AG08396 (cell line): Measurements from ENCODE around the gene CSNK2A1.
"Not testable (repeated sequence)": the region's sequence is repeated elsewhere in the genome, so short reads cannot be mapped to it uniquely, and the experiment has no call there.

Source experiments
- DNase-seq: peaks from one replicate; pipeline ENCODE4 v3.0.0; 2012; ENCODE audit warnings: low spot score, mixed read lengths

Gene CSNK2A1

DNA sequence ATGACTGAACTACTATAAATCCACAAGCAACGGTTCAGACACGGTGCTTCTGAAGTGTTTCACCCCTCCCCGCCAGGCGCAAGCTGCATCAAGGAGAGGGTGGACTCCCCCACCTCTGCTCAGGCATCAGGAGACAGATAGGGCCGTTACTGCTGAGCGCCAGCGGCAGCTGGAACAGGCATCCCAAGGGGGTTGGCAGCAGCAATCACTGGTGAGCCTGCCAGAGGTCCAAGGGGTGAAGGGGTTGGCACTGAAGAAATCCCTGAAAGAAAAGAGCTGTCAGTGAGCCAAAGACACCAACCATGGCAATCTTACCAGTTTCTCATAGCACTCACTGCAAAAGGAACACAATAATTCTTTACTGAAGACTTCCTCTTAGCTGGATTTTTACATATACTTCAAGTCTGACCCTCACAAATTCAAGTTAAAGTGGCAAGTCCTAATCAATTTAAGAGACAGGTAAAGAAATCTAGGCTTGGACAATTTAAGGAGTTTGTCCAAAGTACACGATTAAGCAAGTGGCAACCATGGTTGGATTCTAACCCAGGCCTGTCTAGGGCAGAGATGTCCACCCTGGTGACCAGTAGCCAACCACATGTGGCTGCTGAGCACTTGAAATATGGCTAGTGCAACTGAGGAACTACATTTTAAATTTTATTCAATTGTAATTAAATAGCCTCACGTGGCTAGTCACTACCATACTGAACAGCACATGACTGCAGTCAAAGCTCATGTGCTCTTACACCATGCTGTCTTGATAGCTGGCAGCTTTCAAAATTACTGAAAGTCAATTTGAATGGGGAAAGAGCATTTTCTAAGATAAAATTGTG is 59.6 kb downstream of the CSNK2A1 start:
- no peak for DNase-seq

DNA sequence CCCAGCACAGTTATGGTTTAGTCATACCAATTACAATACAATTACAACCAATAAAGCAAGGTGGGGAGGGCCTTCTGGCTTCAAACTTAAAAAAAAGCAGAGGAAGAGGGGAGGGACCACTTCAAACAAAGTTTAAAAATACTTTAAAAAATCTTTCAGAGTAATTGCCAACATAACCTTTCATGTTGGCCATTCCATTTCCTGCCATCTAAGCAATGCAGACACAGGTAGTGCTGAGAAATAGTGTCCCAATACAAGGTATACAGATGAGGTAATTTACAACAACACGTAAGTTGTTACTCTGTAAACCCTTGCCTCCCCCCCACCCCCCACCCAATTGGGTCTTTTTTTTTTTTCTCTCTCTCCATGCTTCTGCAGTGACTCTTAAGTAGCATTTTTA is 62.4 kb downstream of the CSNK2A1 start:
- DNase-seq = no peak

DNA sequence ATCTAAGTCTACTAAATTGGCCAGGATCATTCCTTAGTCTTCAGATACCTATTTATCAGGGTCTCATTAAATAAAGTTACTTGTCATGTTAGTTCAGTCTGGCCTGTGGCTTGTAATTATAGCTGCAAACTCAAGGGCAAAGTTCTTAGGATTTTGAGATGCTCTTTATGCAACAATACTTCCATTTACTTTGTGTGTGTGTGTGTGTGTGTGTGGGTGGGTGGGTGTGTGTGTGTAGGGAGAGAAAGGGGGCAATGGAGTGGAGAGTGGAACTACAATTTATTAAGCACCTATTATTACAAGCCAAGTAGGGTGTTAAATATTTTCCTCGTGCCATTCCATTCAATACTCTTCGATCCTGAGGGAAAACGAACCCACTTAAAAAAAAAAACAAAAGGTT is 63.5 kb downstream of the CSNK2A1 start:
- no peak for DNase-seq

DNA sequence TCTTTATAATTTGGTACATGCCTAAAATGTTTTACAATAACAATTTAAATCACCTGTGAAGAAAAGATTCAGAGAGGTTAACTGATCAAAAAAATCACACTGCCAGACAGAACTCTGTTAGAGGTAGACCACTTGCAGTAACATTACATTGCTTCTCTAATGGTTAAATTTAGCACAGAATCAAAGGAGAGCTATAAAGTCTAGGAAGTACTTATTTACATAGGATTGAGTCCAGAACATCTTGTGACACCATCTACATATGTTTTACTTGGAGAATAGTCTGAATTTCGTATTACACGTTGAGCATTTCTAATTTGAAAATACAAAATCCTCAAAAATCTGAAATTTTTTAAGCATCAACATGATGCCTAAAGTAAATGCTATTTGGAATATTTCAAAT is 64.1 kb downstream of the CSNK2A1 start:
- DNase-seq = no peak

DNA sequence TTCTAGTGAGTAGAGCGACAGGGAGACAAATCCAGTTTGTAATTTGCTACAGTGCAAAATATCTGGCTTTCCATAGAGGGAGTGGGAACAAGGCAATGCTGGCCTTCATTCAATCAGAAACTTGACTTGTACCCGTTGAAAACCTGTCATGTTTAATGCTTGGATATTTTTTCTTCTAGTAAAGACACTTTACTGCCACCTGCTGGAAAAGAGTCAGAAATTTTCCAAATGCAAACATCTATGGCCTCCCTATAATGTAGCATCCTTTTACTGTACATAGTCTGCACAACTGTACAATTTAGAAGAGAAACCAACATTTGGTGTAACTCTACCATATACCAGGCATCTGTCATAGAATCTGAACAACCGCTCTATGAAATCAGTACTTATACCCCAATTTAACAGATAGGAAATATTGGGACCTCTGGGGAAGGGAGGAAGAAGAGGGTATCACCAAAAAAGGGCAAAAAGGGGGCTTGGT is 64.6 kb downstream of the CSNK2A1 start:
- peak; percentile 39 for DNase-seq

DNA sequence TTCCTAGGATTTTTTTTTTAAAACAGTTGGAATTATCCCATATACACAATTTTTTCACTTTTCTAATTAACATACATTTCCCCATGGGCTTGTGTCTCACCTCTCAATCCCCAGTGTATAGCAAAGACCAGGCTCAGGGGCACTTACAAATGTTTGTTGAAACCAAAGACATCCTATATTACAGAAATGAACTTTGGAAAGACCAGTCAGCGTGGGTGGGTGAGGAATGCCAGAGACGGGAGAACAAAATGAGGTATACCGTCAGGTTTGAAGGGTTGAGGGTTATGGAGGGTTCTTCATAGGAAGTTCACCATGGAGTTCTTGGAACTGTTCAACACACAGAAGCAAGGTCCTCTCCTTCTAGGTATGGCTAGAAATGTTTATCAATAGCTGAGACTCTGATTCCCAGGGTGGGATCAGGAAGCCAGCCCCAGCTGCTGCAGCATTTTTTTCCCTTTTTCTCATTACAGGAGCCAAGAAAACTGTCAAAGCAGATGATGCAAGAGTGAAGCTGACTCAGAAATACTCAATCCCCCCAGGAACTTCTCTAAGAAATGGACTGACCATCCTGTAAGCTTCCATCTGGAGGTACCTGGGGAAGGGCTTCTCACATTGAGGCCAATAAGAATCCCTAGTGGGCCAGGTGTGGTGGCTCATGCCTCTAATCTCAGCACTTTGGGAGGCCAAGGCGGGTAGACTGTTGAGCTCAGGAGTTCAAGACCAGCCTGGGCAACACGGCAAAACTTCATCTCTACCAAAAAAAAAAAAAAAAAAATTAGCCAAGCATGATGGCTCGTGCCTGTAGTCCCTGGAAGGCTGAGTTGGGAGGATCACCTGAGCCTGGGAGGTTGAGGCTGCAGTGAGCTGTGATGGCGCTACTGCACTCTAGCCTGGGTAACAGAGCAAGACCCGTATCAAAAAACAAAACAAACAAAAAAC is 65.3 kb downstream of the CSNK2A1 start:
- DNase-seq = no peak

DNA sequence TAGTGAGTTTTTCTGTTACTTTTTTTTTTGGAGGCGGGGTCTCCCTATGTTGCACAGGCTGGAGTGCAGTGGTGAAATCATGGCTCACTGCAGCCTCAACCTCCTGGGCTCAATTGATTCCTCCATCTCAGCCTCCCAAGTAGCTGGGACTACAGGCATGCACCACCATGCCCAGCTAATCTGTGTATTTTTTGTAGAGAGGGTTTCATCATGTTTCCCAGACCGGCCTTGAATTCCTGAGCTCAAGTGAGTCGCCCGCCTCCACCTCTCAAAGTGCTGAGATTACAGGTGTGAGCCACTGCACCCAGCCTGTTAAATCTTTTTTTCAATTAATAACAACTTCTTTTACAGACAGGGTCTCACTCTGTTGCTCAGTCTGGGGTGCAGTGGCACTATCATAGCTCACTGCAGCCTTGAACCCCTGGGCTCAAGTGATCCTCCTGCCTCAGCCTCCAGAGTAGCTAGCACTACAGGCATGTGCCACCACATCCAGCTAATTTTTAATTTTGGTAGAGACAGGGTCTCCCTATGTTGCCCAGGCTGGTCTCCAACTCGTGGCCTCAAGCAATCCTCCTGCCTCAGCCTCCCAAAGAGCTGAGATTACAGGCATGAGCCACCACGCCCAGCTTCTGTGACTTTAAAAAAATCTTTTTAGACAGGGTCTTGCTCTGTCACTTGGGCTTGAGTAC is 66.9 kb downstream of the CSNK2A1 start:
- not testable (repeated sequence) for DNase-seq

DNA sequence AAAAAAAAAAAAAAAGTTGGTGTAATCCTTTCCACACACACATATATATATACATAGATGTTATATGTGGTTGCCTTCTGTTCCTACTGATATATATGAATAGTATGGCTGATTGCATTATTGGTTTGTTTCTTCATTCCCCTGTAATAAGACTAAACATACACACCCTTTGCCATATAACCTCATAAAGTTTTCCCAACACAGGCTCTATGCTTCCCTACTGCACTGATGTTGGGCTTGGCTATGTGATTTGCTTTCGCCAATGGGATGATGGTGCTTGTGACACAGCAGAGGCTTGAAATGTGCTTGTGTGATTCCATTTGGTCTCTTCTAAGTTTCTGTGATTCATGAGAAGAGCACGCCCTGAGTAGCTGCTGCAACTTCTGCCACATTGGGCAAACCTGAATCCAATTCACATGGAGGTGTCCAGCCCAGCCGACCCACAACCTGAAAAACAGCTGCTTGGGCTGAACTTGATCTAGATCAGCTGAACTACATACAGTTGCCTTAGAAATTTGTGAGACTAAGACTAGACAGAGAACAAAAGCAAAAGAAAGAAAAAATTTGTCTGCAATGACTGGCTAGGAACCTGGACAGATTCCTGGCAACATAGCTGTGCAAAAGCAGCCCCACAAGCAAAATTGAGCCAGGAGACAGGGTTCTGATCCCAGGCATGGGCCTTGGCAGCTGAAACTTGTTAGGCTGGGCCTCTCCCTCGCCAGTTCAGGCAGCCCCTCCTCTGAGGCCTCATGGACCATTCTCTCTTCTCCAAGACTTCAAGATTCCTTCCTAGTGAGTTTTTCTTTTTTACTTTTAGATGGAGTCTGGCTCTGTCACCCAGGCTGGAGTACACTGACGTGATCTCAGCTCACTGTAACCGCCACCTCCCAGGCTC is 67.9 kb downstream of the CSNK2A1 start:
- peak; percentile 13 for DNase-seq

DNA sequence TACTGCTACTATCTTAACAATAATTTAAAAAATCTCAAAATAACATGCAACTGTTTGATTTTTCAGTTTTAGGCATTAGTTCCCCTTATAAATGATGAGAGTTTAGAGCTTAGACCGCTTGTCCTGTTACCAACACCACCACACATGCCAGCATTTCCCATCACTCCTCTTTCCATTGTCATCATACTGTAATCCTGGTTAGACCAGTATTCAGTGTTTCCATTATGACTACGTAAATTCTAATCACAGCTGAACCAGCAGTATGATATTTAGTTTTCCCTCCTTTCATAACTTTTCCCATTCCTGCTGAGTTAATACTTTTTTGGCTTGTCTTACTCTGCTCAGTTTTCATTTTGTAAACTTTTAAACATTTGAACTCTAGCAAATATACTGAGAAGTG is 69.0 kb downstream of the CSNK2A1 start:
- no peak for DNase-seq

DNA sequence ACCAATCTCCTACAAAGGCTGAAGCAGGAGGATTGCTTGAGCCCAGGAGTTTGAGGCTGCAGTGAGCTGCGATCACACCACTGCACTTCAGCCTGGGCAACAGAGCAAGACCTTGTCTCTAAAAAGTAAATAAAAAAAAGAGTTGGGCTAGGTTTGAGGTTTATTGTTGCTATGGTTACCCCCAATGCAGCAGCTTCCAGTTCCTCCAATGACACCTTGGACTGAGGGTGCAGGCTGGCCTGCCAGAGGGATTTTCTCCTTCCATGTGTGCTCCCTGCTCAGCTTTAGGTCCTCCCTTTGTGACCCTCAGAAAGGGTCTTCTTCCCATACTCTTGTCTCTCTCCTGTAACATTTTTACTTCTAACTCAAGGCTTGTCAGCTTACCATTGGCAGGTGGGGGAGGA is 70.7 kb downstream of the CSNK2A1 start:
- no peak for DNase-seq

DNA sequence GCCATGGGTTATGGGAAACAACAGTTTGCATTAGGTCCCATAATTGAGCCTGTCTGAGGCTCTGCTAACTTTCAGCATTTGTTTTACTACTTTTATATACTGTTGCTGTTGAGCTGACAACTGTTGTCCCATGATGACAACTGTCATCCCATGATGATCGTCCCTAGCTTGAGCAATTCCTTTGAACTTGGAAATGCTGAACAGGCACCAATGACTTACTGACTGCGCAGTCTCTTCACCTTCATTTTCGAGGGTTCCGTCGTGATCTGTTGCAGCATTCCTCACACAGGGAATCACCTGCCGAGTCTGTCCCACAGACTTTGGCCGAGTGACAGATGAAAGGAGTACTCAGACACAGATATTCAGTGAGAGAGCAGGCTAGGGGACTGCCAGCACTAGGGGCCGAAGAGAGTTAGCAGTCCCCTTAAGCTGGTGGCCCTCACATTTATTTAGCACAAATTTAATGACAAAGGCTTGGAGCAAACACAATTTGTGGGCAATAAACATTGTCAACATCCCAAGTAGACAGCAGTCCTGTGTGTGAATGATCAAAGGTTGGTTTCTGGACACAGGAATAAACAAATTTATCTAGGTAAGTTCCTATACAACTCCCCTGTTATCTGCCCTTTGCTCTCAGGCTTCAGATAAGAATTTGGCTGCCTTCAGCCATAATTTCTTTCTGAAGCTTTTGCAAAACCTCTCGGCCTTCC is 71.3 kb downstream of the CSNK2A1 start:
- no peak for DNase-seq

DNA sequence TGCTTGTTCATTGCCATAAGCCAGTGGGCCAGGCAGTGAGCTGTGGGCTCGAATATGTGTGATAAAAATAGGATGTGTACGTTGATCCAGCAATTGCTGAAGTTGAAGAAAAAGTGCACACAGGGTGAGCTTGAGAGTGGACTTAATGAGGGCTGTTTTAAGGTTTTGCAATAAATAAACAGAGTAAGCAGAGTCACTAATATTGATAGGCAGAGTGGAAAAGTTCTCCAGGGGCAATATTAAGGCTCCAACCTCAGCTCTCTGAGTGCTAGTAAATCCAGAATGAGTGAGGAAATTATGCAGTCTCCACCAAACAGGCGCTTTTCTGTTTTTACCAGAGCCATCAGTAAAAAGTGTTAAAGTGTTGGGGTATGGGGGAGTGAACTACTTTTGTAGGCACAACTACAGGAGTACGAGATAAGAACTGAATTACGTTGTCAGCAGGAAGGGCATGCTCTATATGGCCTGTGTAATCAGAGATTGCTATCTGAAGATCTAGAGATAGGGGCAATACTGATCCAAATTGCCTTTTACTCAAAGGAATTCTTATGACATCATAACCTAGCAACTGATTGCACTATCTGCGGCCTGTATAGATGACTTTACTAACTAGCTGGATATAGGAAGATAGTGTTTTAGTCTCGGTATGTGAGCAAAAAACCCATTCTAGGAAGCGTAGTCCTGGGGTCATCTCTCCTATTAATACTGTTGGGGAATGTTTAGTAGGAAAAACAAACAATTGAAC is 73.7 kb downstream of the CSNK2A1 start:
- DNase-seq = no peak

DNA sequence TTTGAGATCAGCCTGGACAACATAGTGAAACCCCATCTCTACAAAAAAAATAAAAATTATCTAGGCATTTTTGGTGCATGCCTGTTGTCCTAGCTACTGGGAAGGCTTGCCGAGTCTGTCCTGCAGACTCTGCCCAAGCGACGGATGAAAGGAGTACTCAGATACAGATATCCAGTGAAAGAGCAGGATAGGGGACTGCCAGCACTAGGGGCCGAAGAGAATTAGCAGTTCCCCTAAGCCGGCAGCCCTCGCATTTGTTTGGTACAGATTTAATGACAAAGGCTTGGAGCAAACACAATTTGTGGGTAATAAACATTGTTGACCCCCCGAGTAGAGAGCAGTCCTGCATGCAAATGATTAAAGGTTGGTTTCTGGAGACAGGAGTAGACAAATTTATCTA is 75.8 kb downstream of the CSNK2A1 start:
- no peak for DNase-seq

DNA sequence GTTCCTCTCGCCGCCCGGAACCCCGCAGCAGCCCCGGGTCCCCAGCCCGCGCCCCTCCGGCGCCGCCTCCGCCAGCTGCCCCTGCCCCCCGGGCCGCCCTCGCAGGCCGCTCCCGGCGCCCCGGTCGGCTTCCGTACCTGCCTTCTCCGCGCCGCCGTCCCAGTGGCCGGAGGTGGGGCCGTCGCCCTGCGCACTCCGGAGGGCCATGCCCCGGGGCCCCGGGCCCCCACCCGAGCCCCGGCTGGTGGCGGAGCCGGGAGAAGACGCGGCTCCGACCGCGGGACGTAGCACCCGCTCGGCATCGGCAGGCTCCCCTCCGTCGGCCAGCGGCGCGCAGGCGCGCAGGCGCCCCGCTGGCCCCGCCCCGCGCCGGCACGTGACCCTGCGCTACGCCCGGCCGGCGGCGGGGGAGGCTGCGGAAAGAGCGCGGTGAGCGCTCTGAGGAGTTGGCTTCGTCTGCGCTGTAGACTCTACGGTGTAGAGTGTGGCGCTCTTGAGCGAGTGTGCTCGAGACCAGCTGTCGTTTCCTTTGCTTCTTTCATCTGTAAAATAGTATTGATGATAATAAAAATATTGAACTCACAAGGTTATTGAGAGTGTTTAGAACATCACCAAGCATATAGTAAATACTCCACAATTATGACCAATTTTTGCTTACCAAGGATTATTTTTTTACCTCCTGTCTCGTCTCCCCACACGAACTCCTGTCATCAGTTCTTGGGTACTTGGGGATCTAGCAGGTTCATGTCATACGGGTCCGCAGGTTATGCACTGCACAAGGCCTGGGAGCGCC is 81.2 kb downstream of the CSNK2A1 start, which contains the start of gene TBC1D20:
TBC1D20 (minus strand) TSS at position 335 of the 793 bp plus-strand sequence; CDS start at position 207, 128 bp downstream.
- DNase-seq = peak; percentile 97

DNA sequence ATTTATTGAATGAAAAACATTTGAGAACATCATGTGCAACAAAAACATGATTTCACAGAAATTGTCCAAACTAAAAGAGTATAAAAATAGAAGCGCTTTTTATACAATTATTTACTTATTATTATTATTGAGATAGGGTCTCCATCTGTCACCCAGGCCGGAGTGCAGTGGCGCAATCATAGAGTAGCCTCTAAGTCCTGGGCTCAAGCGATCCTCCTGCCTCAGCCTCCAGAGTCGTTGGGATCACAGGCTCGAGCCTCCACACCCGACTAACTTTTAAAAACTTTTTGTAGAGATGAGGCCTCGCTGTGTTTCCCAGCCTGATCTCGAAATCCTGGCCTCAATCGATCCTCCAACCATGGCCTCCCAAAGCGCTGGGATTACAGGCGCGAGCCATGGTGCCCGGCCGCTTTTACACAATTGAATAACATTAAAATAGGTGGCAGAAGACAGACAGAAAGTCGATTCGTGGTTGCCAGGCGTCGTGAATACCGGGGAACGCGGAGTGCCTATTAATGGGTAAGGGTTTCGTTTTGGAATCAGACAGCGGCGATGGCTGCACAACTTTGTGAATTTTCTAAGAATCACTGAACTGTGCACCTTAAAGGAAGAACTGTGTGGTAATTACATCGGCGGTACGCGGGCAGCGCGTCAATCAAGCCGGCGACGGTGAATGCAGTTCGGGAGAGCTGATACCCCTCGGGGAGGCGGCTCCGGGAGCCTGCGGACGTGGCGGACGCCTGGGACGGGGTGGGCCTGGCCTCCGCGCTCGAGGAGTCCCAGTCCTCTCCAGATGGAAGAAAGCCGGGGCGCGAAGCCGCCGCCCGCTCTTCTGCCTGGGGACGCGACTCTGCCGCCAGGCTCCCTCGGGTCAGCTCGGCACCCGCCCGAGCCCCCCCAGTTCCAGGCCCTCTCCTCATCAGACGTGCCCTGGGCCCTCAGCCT is 82.1 kb downstream of the CSNK2A1 start:
- DNase-seq = peak; percentile 78

DNA sequence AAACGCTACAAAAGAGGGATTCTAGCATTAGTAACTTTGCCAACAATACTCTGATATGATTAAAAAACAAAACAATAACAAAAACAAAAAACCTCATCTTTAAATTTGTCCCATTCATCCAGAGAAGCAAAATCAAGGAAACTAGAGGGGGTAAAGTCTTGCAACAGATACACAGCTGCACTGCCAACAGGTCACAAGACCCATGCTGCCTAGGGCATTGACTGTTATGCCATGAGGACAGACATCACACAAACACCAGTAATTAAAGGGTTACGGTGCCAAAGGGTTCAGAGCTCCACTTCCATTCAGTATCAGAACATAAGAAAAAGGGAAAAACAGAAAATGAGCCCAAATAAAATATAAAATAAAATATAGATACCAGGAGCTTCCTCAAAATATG is 82.9 kb downstream of the CSNK2A1 start:
- peak; percentile 43 for DNase-seq

DNA sequence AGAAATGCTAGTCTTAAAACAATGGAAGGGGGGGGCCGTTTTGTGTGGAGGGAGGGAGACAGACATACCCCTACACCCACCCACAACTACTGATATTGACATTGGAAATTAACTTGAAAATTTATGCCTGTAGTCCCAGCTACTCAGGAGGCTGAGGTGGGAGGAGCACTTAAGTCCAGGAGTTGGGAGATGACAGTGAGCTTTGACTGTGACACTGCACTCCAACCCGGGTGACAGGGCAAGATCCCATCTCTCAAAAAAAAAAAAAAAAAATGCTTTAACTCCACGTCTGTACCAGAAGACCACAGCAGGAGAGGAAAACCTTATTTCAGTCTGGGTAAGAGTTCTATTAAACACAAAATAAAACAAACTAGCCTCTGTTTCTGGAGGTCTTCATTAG is 83.4 kb downstream of the CSNK2A1 start:
- no peak for DNase-seq

DNA sequence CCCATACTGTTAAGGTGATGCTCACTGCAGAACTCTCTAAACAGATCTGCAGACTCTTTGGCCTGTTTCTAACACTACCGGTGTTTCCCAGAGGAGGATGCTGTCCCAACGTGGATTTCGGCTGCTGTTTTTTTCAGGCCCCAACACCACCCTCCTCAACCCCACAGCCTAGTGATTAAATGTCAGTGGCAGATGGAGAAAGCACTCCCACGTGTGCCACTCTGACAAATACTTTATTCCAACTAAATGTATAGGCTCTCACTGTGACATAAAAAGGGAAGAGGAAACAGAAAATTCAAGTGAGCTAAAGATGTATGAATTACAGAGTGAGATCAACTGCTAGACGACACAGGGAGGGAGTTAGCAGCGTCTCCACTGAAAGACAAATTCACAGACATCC is 84.8 kb downstream of the CSNK2A1 start:
- no peak for DNase-seq
